CD4-positive, CD25-positive, alpha-beta regulatory T cell (primary cell): Measurements from ENCODE around the gene SAP30BP. TPM values are rescaled to one million over a fixed set of nuclear protein-coding genes. Genes with fewer than 3 reads are reported as not detected.

ENCODE experiments used
- ATAC-seq, 2 donors: fragments of 150-1000 bp; cut with Tn5 transposase; one replicate each; pipeline ENCODE4 v1.10.0; 2021; ENCODE audit warnings: low read depth in 2 of 2, moderate number of reproducible peaks in 2 of 2, moderate library complexity in 1 of 2
- DNase-seq, 3 donors: peaks; one replicate each; pipeline versions ENCODE4 v3.0.0 to v3.0.0-alpha.2; 2012 to 2022; ENCODE audit warnings: mixed read lengths in 1 of 3
- H3K27ac ChIP-seq: one replicate; pipeline ENCODE4 v1.7.0; 2013; ENCODE audit warnings: mild to moderate bottlenecking, low read length; ENCODE audit not compliant: insufficient read depth, poor library complexity, severe bottlenecking
- H3K27me3 ChIP-seq: one replicate; pipeline ENCODE4 v1.7.0; 2013; ENCODE audit warnings: low read length; ENCODE audit not compliant: control insufficient read depth, insufficient read depth
- H3K36me3 ChIP-seq: one replicate; pipeline ENCODE4 v1.7.0; 2013; ENCODE audit warnings: mild to moderate bottlenecking, low read length, moderate library complexity; ENCODE audit not compliant: control insufficient read depth, insufficient read depth
- H3K4me1 ChIP-seq: 2 replicates; pipeline ENCODE4 v1.7.0; 2013; ENCODE audit warnings: mild to moderate bottlenecking, low read length; ENCODE audit not compliant: insufficient read depth, control insufficient read depth, poor library complexity, severe bottlenecking
- H3K4me3 ChIP-seq: one replicate; pipeline ENCODE4 v1.7.0; 2013; ENCODE audit warnings: low read depth, mild to moderate bottlenecking, low read length, moderate library complexity
- H3K9me3 ChIP-seq, 2 experiments: 1 replicate in 1 of 2; 2 replicates in 1 of 2; pipeline ENCODE4 v1.7.0; 2013; ENCODE audit warnings: low read length in 2 of 2, mild to moderate bottlenecking in 1 of 2, moderate library complexity in 1 of 2; ENCODE audit not compliant: control insufficient read depth in 2 of 2
- H3K27ac Mint-ChIP-seq, 3 donors: one replicate each; pipeline ENCODE4 v1.8.0; 2020 to 2022; ENCODE audit warnings: mild to moderate bottlenecking in 3 of 3, mixed read lengths in 3 of 3, moderate library complexity in 2 of 3
- H3K27me3 Mint-ChIP-seq: one replicate; pipeline ENCODE4 v1.8.0; 2022; ENCODE audit warnings: mild to moderate bottlenecking, mixed read lengths
- H3K36me3 Mint-ChIP-seq: one replicate; pipeline ENCODE4 v1.8.0; 2020; ENCODE audit warnings: mixed read lengths
- H3K4me1 Mint-ChIP-seq, 4 donors: one replicate each; pipeline ENCODE4 v1.8.0; 2020 to 2022; ENCODE audit warnings: mixed read lengths in 4 of 4, mild to moderate bottlenecking in 1 of 4
- H3K4me3 Mint-ChIP-seq, 4 donors: one replicate each; pipeline ENCODE4 v1.8.0; 2020 to 2022; ENCODE audit warnings: mild to moderate bottlenecking in 4 of 4, mixed read lengths in 4 of 4, moderate library complexity in 3 of 4
- H3K9me3 Mint-ChIP-seq, 7 donors: one replicate each; pipeline ENCODE4 v1.8.0; 2020 to 2022; ENCODE audit warnings: mixed read lengths in 7 of 7, mild to moderate bottlenecking in 3 of 7, moderate library complexity in 2 of 7
- polyA plus RNA-seq, 4 donors: library from polyadenylated mRNA; unstranded; fragments of 300-500 nt; fragmentation: Illumina TruSeq; gene quantifications; one replicate each; pipeline ENCODE4 v1.2.3, GENCODE V29; 2021
- total RNA-seq: library from RNA; stranded (reverse); gene quantifications from one replicate; pipeline ENCODE4 v1.2.3, GENCODE V29; 2022

SAP30BP gene
- total and polyA plus RNA-seq, 5 donors from 2014 or later = 79.3 to 253 (median 82.6) TPM

DNA sequence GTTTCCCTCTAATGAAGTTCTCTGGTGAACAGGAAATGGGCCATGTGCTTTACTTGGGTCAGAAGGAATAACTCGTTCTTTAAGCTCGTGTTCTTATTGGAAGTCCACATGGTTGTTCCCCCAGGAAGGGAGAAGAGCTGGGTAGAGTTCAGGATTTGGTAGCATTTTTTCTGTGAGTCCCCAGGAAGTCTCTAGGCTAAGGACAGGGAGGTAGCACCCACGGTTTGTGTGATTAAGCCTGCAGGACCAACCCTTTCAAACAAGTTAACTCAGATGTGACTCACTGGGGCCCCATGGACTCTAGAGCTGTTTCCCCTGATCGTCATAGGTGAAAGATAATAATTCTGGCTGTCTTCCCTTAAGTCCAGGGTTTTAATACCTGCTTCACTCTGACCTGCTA lies 16.4 kb downstream of the SAP30BP start:
- H3K9me3 ChIP-seq = no peaks in the 10 kb centered on the region
- H3K36me3 ChIP-seq = peaks cover 33% of the 10 kb centered on the region
- H3K36me3 Mint-ChIP-seq = peaks cover 14% of the 10 kb centered on the region
- no peak overlapping the region for H3K27ac Mint-ChIP-seq
- H3K27ac ChIP-seq = no peak overlapping the region
- peaks cover 0 to 1% (median 0%) of the 10 kb centered on the region in 7 donors for H3K9me3 Mint-ChIP-seq
- no peak overlapping the region for H3K4me3 ChIP-seq
- peaks cover 5 to 55% (median 27%) of the 10 kb centered on the region in 4 donors for H3K4me1 Mint-ChIP-seq
- no peaks in the 10 kb centered on the region for H3K27me3 ChIP-seq
- no peak for DNase-seq
- no peak for ATAC-seq
- peaks cover 9% of the 10 kb centered on the region for H3K4me1 ChIP-seq
- no peak overlapping the region for H3K4me3 Mint-ChIP-seq
- H3K27me3 Mint-ChIP-seq = no peaks in the 10 kb centered on the region

DNA sequence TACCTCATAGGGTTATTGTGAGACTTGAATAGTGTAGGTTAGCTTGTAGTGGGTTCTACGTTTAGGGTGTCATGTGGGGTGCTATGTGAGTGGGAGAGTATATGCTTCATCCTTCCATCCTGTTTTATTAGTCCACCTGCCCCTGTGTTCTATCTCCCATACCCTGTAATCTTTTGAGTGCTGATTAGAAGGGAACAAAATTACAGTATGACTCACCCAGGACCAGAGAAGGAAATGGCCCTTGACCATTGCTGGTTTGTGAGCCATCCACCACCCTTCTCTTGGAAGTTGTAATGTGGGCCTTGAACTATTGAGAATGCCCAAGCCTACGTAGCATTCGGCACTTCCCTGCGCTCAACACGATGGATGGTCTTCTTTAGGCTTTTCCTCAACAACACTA lies 17.1 kb downstream of the SAP30BP start:
- DNase-seq (no peak), ATAC-seq (no peak)
- Mint-ChIP-seq H3K4me1 (peaks cover 6 to 62% (median 33%) of the 10 kb centered on the region in 4 donors), H3K4me3 (no peak overlapping the region), H3K27me3 (no peaks in the 10 kb centered on the region), H3K9me3 (peaks cover 0 to 1% (median 0%) of the 10 kb centered on the region in 7 donors), H3K27ac (no peak overlapping the region), H3K36me3 (peaks cover 14% of the 10 kb centered on the region)
- Histone ChIP-seq H3K27me3 (no peaks in the 10 kb centered on the region), H3K4me1 (peaks cover 15% of the 10 kb centered on the region), H3K27ac (no peak overlapping the region), H3K9me3 (no peaks in the 10 kb centered on the region), H3K36me3 (peaks cover 31% of the 10 kb centered on the region), H3K4me3 (no peak overlapping the region)

DNA sequence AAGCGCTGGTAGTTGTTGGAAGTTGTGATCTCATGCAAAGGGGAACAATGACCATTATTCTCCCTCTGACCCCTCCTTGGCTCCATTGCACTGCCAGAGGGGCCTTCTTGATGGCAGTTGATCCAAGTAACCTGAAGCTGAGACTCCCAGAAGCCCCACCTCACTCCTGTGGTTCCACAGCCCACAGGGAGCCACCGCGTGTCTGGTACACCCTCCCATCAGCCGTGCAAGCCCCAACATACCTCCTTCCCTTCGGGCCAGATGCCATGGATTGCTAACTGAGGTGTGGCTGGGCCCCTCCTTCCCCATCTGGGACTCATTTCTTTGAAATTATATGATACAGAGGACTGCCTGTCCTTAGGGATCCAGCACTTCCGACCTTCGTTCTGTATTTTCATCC lies 17.8 kb downstream of the SAP30BP start:
- no peak overlapping the region for H3K4me3 Mint-ChIP-seq
- H3K27ac Mint-ChIP-seq = peak overlapping the region in 1 of 3 donors; percentile 28
- peaks cover 21% of the 10 kb centered on the region for H3K4me1 ChIP-seq
- no peak overlapping the region for H3K4me3 ChIP-seq
- no peaks in the 10 kb centered on the region for H3K9me3 ChIP-seq
- H3K27me3 Mint-ChIP-seq = no peaks in the 10 kb centered on the region
- H3K36me3 Mint-ChIP-seq = peaks cover 14% of the 10 kb centered on the region
- no peak for DNase-seq
- H3K4me1 Mint-ChIP-seq = peaks cover 13 to 65% (median 37%) of the 10 kb centered on the region in 4 donors
- H3K36me3 ChIP-seq = peaks cover 24% of the 10 kb centered on the region
- no peaks in the 10 kb centered on the region for H3K27me3 ChIP-seq
- no peaks in the 10 kb centered on the region for H3K9me3 Mint-ChIP-seq
- no peak overlapping the region for H3K27ac ChIP-seq
- no peak for ATAC-seq

DNA sequence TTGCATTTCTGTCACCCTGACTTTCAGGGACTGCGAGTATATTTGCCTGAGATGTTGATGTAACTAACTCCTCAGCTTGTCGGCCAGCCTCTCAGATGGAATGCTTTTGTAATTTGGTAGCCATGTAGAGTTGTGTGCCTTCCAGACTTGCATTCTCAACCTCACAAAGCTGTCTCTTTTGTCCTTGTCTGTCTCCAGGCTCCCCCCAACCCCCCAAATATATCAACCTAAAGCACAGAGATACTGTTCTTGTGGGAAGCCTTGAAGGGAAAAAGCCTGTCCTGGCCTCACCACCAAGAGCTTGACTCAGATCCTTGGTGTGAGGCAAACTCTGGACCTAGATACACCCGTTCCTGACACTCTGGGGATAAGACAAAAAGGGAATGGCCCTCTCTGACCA lies 18.4 kb downstream of the SAP30BP start:
- peaks cover 21% of the 10 kb centered on the region for H3K4me1 ChIP-seq
- DNase-seq (no peak), ATAC-seq (no peak)
- H3K4me3 ChIP-seq = no peak overlapping the region
- H3K9me3 ChIP-seq = no peaks in the 10 kb centered on the region
- Mint-ChIP-seq H3K9me3 (no peaks in the 10 kb centered on the region), H3K27ac (peak overlapping the region; percentile 28 to 68 (median 55)), H3K4me3 (no peak overlapping the region), H3K36me3 (peaks cover 14% of the 10 kb centered on the region), H3K27me3 (no peaks in the 10 kb centered on the region), H3K4me1 (peaks cover 13 to 67% (median 37%) of the 10 kb centered on the region in 4 donors)
- no peaks in the 10 kb centered on the region for H3K27me3 ChIP-seq
- H3K36me3 ChIP-seq = peaks cover 19% of the 10 kb centered on the region
- no peak overlapping the region for H3K27ac ChIP-seq

DNA sequence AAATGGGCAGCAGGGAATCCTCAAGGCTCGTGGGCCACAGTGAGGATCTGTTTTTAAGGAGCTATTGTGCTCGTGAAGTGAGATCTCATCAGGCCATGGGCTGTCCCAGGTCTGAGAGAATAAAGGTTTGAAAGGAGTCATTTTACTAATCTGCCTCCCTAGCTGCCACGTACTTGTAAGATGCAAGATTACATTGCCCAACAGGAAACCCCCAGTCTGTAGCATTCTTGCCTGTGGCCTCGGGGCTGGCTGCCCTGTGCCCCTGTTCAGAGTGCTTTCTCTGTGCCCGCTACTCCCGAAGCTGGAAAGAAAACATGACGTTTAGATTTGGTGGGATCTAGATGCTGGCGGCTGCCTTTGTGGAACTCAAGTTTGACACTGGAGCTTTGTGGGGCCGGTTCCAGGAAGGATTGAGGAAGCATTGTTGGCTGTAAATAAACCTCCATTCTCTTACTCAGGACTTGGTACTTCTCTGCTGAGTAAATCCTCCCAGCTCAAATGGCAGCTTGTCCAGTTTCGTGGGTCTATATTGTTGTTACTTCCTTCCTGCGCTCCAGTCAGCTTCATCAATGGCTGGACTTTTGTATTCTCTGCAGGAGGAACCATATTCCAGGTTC lies 21.2 kb downstream of the SAP30BP start:
- H3K27ac ChIP-seq = peak overlapping the region; percentile 57
- peaks cover 21% of the 10 kb centered on the region for H3K4me1 ChIP-seq
- H3K9me3 Mint-ChIP-seq = no peaks in the 10 kb centered on the region
- ATAC-seq (no peak), DNase-seq (peak in 1 of 3 donors; percentile 36)
- no peak overlapping the region for H3K4me3 ChIP-seq
- no peaks in the 10 kb centered on the region for H3K27me3 ChIP-seq
- H3K9me3 ChIP-seq = no peaks in the 10 kb centered on the region
- H3K27ac Mint-ChIP-seq = peak overlapping the region; percentile 73 to 94 (median 83)
- H3K36me3 ChIP-seq = peaks cover 28% of the 10 kb centered on the region
- H3K36me3 Mint-ChIP-seq = peaks cover 22% of the 10 kb centered on the region
- H3K27me3 Mint-ChIP-seq = no peaks in the 10 kb centered on the region
- peaks cover 13 to 78% (median 36%) of the 10 kb centered on the region in 4 donors for H3K4me1 Mint-ChIP-seq
- peak overlapping the region in 1 of 4 donors; percentile 9 for H3K4me3 Mint-ChIP-seq

DNA sequence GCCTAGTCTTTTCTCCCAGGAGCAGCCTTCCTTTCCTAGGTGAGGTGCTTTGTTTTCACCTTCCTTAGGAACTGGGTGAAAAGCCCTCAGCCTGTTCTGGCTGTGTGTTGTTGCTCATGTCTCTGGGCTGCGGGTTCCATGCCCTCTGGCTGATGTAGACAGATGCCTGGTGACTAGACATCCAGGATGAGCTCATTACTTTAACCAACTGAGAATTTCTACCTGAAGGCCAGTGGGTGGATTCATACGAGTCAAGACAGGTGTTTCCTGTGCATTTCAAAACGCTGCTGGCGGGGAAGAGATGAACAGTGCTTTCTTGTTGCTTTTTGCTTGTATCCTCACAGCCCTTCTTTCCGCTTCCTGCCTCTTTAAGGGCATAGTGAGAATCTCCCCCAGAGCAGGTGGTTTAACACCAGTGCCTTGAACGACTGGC lies 22.3 kb downstream of the SAP30BP start:
- DNase-seq = peak in 2 of 3 donors; percentile 70 to 88
- Histone ChIP-seq H3K27me3 (no peaks in the 10 kb centered on the region), H3K36me3 (peaks cover 34% of the 10 kb centered on the region), H3K4me3 (peak overlapping the region; percentile 9), H3K27ac (peak overlapping the region; percentile 57), H3K9me3 (no peaks in the 10 kb centered on the region), H3K4me1 (peaks cover 21% of the 10 kb centered on the region)
- ATAC-seq = peak; percentile 84 to 89
- Mint-ChIP-seq H3K27me3 (no peaks in the 10 kb centered on the region), H3K4me1 (peaks cover 13 to 66% (median 29%) of the 10 kb centered on the region in 4 donors), H3K36me3 (peaks cover 25% of the 10 kb centered on the region), H3K9me3 (no peaks in the 10 kb centered on the region), H3K4me3 (peak overlapping the region; percentile 44 to 78 (median 72)), H3K27ac (peak overlapping the region; percentile 73 to 88 (median 83))

DNA sequence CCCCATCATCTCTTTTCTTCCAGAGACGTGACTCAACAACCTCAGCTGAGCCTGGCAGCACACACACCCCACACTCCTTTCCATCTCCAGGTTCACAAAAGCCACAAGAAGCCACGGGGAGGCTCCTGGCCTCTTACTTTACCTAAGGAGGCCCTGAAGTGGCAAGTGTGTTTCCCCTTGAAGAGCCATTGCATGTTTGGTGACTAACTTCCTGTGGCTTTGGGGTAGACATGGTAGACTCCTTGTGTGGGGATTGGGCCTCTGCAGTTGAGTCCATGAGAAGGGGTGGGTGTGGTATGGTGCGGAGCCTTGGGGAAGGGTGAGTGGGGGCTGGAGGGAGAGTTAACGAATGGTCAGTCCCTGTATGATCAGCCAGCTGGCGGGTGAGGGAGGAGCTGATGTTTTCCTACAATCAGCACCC lies 24.2 kb downstream of the SAP30BP start:
- H3K9me3 ChIP-seq = no peaks in the 10 kb centered on the region
- Mint-ChIP-seq H3K4me3 (no peak overlapping the region), H3K4me1 (peaks cover 13 to 53% (median 23%) of the 10 kb centered on the region in 4 donors), H3K36me3 (peaks cover 23% of the 10 kb centered on the region), H3K9me3 (no peaks in the 10 kb centered on the region), H3K27me3 (no peaks in the 10 kb centered on the region), H3K27ac (no peak overlapping the region)
- no peak for ATAC-seq
- H3K27me3 ChIP-seq = no peaks in the 10 kb centered on the region
- H3K4me1 ChIP-seq = peaks cover 21% of the 10 kb centered on the region
- DNase-seq = peak in 1 of 3 donors; percentile 21
- no peak overlapping the region for H3K27ac ChIP-seq
- peaks cover 52% of the 10 kb centered on the region for H3K36me3 ChIP-seq
- H3K4me3 ChIP-seq = no peak overlapping the region
